HepG2 (cell line): ENCODE results near the gene CAMTA2. TPM values are rescaled to one million over a fixed set of nuclear protein-coding genes. Genes with fewer than 3 reads are reported as not detected.

Experiments
- AGO1 ChIP-seq: fragments of 200-400 bp; formaldehyde crosslinking; IDR thresholded peaks from 2 replicates; pipeline ENCODE4 v1.6.1; 2017; ENCODE audit warnings: mild to moderate bottlenecking, low read depth, low read length, moderate library complexity; ENCODE audit not compliant: poor library complexity, severe bottlenecking
- GFI1 ChIP-seq: sonication (generic); formaldehyde crosslinking; IDR thresholded peaks from 2 replicates; pipeline ENCODE4 v1.5.0; 2020; ENCODE audit warnings: missing genetic modification reagents, mild to moderate bottlenecking, borderline replicate concordance
- KIAA2018 ChIP-seq: sonication (generic); formaldehyde crosslinking; IDR thresholded peaks from 2 replicates; pipeline ENCODE4 v1.5.0; 2020; ENCODE audit warnings: mild to moderate bottlenecking, missing genetic modification reagents, borderline replicate concordance
- KLF12 ChIP-seq: sonication (generic); formaldehyde crosslinking; IDR thresholded peaks from 2 replicates; pipeline ENCODE4 v1.4.0; 2020; ENCODE audit warnings: missing genetic modification reagents, borderline replicate concordance
- MEF2D ChIP-seq: sonication (generic); formaldehyde crosslinking; IDR thresholded peaks from 2 replicates; pipeline ENCODE4 v1.5.1; 2020; ENCODE audit warnings: mild to moderate bottlenecking, missing genetic modification reagents
- POLR2A ChIP-seq, 2 experiments: IDR thresholded peaks; 2 replicates each; pipeline ENCODE4 v1.6.1; 2011; ENCODE audit warnings: low read depth in 2 of 2, low read length in 2 of 2, mild to moderate bottlenecking in 1 of 2, moderate library complexity in 1 of 2; ENCODE audit not compliant: insufficient read depth in 1 of 2
- RBFOX2 ChIP-seq: fragments of 200-400 bp; formaldehyde crosslinking; IDR thresholded peaks from 2 replicates; pipeline ENCODE4 v1.6.1; 2017; ENCODE audit warnings: low read depth, mild to moderate bottlenecking, low read length
- RELA ChIP-seq: sonication (generic); formaldehyde crosslinking; IDR thresholded peaks from 2 replicates; pipeline ENCODE4 v1.4.0; 2020; ENCODE audit warnings: missing genetic modification reagents
- TAF15 ChIP-seq: fragments of 200-400 bp; formaldehyde crosslinking; IDR thresholded peaks from one replicate; pipeline ENCODE4 v1.6.1; 2018; ENCODE audit warnings: mild to moderate bottlenecking, low read depth, low read length; ENCODE audit not compliant: poor library complexity, severe bottlenecking
- TARDBP ChIP-seq: sonication (generic); formaldehyde crosslinking; IDR thresholded peaks from 2 replicates; pipeline ENCODE4 v1.8.0; 2022; ENCODE audit warnings: mild to moderate bottlenecking, missing genetic modification reagents
- THYN1 ChIP-seq: sonication (generic); formaldehyde crosslinking; IDR thresholded peaks from 2 replicates; pipeline ENCODE4 v1.8.1; 2023; ENCODE audit warnings: low read depth, mild to moderate bottlenecking, moderate library complexity, missing genetic modification reagents, borderline replicate concordance
- TRAFD1 ChIP-seq: sonication (generic); formaldehyde crosslinking; IDR thresholded peaks from 2 replicates; pipeline ENCODE4 v1.5.1; 2020; ENCODE audit warnings: missing genetic modification reagents, mild to moderate bottlenecking, borderline replicate concordance
- YEATS2 ChIP-seq: sonication (generic); formaldehyde crosslinking; IDR thresholded peaks from 2 replicates; pipeline ENCODE4 v1.4.0; 2020; ENCODE audit warnings: missing genetic modification reagents, borderline replicate concordance
- ZNF20 ChIP-seq: sonication (generic); formaldehyde crosslinking; IDR thresholded peaks from 2 replicates; pipeline ENCODE4 v1.4.0; 2020; ENCODE audit warnings: mild to moderate bottlenecking, moderate library complexity, missing genetic modification reagents
- ZNF263 ChIP-seq: sonication (generic); formaldehyde crosslinking; IDR thresholded peaks from 2 replicates; pipeline ENCODE4 v1.4.0; 2020; ENCODE audit warnings: missing genetic modification reagents
- ZNF451 ChIP-seq: sonication (generic); formaldehyde crosslinking; IDR thresholded peaks from 2 replicates; pipeline ENCODE4 v1.5.0; 2020; ENCODE audit warnings: mild to moderate bottlenecking, missing genetic modification reagents
- ZNF543 ChIP-seq: sonication (generic); formaldehyde crosslinking; IDR thresholded peaks from 2 replicates; pipeline ENCODE4 v1.4.0; 2020; ENCODE audit warnings: mild to moderate bottlenecking, missing genetic modification reagents
- ZNF615 ChIP-seq: sonication (generic); formaldehyde crosslinking; IDR thresholded peaks from 2 replicates; pipeline ENCODE4 v1.5.0; 2020; ENCODE audit warnings: mild to moderate bottlenecking, missing genetic modification reagents, borderline replicate concordance
- polyA plus RNA-seq, 8 experiments: library from polyadenylated mRNA; depleted of rRNA in 3 of 8; stranded (reverse) in 7 of 8; unstranded in 1 of 8; fragments of >200 nt; fragmentation: Illumina TruSeq in 4 of 8; extraction: Trizol in 4 of 8; gene quantifications; 2 replicates each; pipeline versions ENCODE4 v1.2.1 to v1.2.3, GENCODE V29; 2011 to 2016; ENCODE audit warnings: low read depth in 4 of 8, missing spikeins in 1 of 8, mixed read lengths in 1 of 8; ENCODE audit not compliant: insufficient read depth in 1 of 8
- total RNA-seq, 5 experiments: library from RNA; depleted of rRNA; stranded (reverse); fragments of >200 nt; fragmentation: Illumina TruSeq; extraction: Trizol; gene quantifications; 2 replicates each; pipeline ENCODE4 v1.2.3, GENCODE V29; 2016; ENCODE audit warnings: low read depth in 1 of 5

CAMTA2 gene
- total and polyA plus RNA-seq, 2 of the 13 experiments (the other 11 are each of a cell fraction or from before 2014, with no cell fraction given), result 4.1 to 7.1 TPM

GRCh38 chr17:4972322-4972721 lies 15.2 kb downstream of the CAMTA2 start (continued):
- TF ChIP-seq RBFOX2 (peak; percentile 53; the same call in 1 of the 2 replicates), ZNF615 (no peak), POLR2A (IDR thresholded peaks at IDR 0.05; ENCODE audit: insufficient read depth in 1 of 2, low read depth in 2 of 2, low read length in 2 of 2) (peak in 1 of 2 experiments; percentile 49; a peak in 1 of 4 replicates), TAF15 (no peak), THYN1 (no peak), ZNF20 (CRISPR knock-in tag) (no peak), ZNF543 (no peak), ZNF451 (CRISPR knock-in tag) (no peak), KLF12 (CRISPR knock-in tag) (no peak), TARDBP (CRISPR knock-in tag) (no peak), KIAA2018 (CRISPR knock-in tag) (no peak), TRAFD1 (CRISPR knock-in tag) (no peak), ZNF263 (CRISPR knock-in tag) (no peak), YEATS2 (CRISPR knock-in tag) (no peak), AGO1 (peak; percentile 77), RELA (CRISPR knock-in tag) (no peak), GFI1 (CRISPR knock-in tag) (no peak), MEF2D (no peak)
